Naive B cell (primary cell): ENCODE measurements around the gene TSSK1B. TPM values are rescaled to one million over a fixed set of nuclear protein-coding genes. Genes with fewer than 3 reads are reported as not detected.
"Not testable (repeated sequence)": the region's sequence is repeated elsewhere in the genome, so short reads cannot be mapped to it uniquely, and the experiment has no call there.

Experiments used
- ATAC-seq, 2 donors: fragments of 150-1000 bp; cut with Tn5 transposase; 2 replicates each; pipeline ENCODE4 v1.10.0; 2021; ENCODE audit warnings: low read depth in 2 of 2, mild to moderate bottlenecking in 2 of 2, moderate library complexity in 2 of 2
- DNase-seq: peaks from one replicate; pipeline ENCODE4 v3.0.0; 2022
- H3K27ac Mint-ChIP-seq, 6 donors: one replicate each; pipeline ENCODE4 v1.8.0; 2020 to 2022; ENCODE audit warnings: mild to moderate bottlenecking in 6 of 6, mixed read lengths in 6 of 6, moderate library complexity in 5 of 6, inconsistent platforms in 2 of 6
- H3K27me3 Mint-ChIP-seq, 3 donors: one replicate each; pipeline ENCODE4 v1.8.0; 2021 to 2022; ENCODE audit warnings: mixed read lengths in 3 of 3, mild to moderate bottlenecking in 1 of 3
- H3K36me3 Mint-ChIP-seq, 2 donors: one replicate each; pipeline ENCODE4 v1.8.0; 2020 to 2022; ENCODE audit warnings: mixed read lengths in 2 of 2, inconsistent platforms in 1 of 2, mild to moderate bottlenecking in 1 of 2
- H3K4me1 Mint-ChIP-seq, 3 donors: one replicate each; pipeline ENCODE4 v1.8.0; 2020 to 2022; ENCODE audit warnings: mixed read lengths in 3 of 3, inconsistent platforms in 1 of 3, mild to moderate bottlenecking in 1 of 3, moderate library complexity in 1 of 3
- H3K4me3 Mint-ChIP-seq, 8 donors: one replicate each; pipeline ENCODE4 v1.8.0; 2020 to 2022; ENCODE audit warnings: mild to moderate bottlenecking in 8 of 8, mixed read lengths in 8 of 8, moderate library complexity in 8 of 8, inconsistent platforms in 2 of 8
- H3K9me3 Mint-ChIP-seq, 7 donors: one replicate each; pipeline ENCODE4 v1.8.0; 2020 to 2022; ENCODE audit warnings: mixed read lengths in 7 of 7, mild to moderate bottlenecking in 5 of 7, inconsistent platforms in 2 of 7, moderate library complexity in 1 of 7
- polyA plus RNA-seq, 6 donors: library from polyadenylated mRNA; unstranded; fragments of 300-500 nt; fragmentation: Illumina TruSeq; gene quantifications; one replicate each; pipeline ENCODE4 v1.2.3, GENCODE V29; 2021; ENCODE audit warnings: low read depth in 6 of 6

TSSK1B gene
- polyA plus RNA-seq, 6 donors from 2014 or later: not detected

DNA sequence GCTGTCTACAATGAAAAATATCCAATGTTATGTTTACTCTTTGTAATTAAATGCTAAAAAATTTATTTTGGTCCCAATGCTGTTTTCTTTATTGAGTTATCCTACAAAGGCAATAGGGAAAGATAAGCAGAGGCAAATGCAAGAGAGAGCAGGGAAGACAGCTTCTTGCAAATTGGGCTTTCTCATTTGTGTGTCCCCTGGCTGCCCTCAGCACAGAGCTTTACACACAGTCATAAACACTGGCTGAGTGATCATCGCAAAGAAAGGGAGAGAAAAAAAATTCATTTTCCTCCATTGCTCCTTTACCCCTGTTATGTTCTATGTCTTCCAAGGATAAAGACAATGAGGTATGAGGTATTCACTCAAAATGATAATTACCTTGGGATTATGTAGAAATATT, 2.3 kb upstream of the TSSK1B start:
- no peak overlapping the region for H3K4me3 Mint-ChIP-seq
- H3K27me3 Mint-ChIP-seq: peaks cover 3 to 23% (median 8%) of the 10 kb centered on the region in 3 donors
- no peak for ATAC-seq
- no peaks in the 10 kb centered on the region for H3K36me3 Mint-ChIP-seq
- no peak for DNase-seq
- peaks cover 0 to 3% (median 0%) of the 10 kb centered on the region in 7 donors for H3K9me3 Mint-ChIP-seq
- H3K4me1 Mint-ChIP-seq: no peaks in the 10 kb centered on the region
- H3K27ac Mint-ChIP-seq: no peak overlapping the region

- Mint-ChIP-seq H3K4me3 (no peak overlapping the region), H3K27me3 (peaks cover under 1 to 12% (median 8%) of the 10 kb centered on the region in 3 donors), H3K4me1 (no peaks in the 10 kb centered on the region), H3K36me3 (no peaks in the 10 kb centered on the region), H3K9me3 (peaks cover 0 to 3% (median 0%) of the 10 kb centered on the region in 7 donors), H3K27ac (no peak overlapping the region)
- DNase-seq: no peak
- ATAC-seq: no peak
These were observed 786 bp upstream of the TSSK1B start for GRCh38 chr5:113435575-113435974.

DNA sequence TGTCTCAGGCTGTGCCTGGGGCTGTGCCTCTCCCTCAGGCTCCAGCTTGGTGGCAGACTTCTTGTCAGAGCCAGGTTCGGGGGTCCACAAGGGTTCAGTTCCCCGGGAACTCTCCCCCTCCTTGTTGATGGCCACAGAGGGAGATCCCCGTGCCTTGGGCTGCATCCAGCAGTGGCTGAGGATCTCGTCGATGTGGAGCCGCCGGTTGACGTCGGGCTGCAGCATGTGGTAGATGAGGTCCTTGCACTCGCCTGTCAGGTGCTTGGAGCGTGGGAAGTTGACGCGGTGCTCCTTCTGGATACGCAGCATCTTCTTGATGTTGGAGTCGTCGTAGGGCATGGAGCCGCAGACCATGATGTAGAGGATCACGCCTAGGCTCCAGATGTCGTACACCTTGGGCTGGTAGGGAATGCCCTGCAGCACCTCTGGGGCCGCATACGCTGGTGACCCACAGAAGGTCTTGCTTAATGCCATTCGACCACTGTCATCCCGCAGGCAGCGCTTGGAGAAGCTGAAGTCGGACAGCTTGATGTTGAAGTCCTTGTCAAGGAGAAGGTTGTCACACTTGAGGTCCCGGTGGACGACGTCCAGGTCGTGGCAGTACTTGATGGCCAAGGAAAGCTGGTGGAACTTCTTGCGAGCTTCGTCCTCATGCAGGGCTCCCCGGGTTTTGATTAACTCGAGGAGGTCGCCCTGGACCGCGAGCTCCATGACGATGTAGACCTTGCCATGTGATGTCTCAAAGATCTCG, 752 bp downstream of the TSSK1B start:
- H3K4me3 Mint-ChIP-seq: no peak overlapping the region
- no peak overlapping the region for H3K27ac Mint-ChIP-seq
- no peaks in the 10 kb centered on the region for H3K36me3 Mint-ChIP-seq
- ATAC-seq: no peak
- no peaks in the 10 kb centered on the region for H3K4me1 Mint-ChIP-seq
- no peak for DNase-seq
- peaks cover under 1 to 9% (median 8%) of the 10 kb centered on the region in 3 donors for H3K27me3 Mint-ChIP-seq
- peaks cover 0 to 3% (median 0%) of the 10 kb centered on the region in 7 donors for H3K9me3 Mint-ChIP-seq

GRCh38 chr5:113433071-113433470, 1.7 kb downstream of the TSSK1B start:
- Mint-ChIP-seq H3K4me3 (no peak overlapping the region), H3K4me1 (no peaks in the 10 kb centered on the region)

GRCh38 chr5:113427871-113428574, 6.8 kb downstream of the TSSK1B start:
- ATAC-seq (no peak), DNase-seq (no peak)
- Mint-ChIP-seq H3K27me3 (peaks cover 0 to 9% (median 8%) of the 10 kb centered on the region in 3 donors), H3K36me3 (no peaks in the 10 kb centered on the region), H3K9me3 (no peaks in the 10 kb centered on the region), H3K4me3 (no peak overlapping the region), H3K4me1 (no peaks in the 10 kb centered on the region), H3K27ac (no peak overlapping the region)

More at GRCh38 chr5:113433071-113433470, 1.7 kb downstream of the TSSK1B start:
- DNase-seq (no peak), ATAC-seq (no peak)
- Mint-ChIP-seq H3K27ac (no peak overlapping the region), H3K36me3 (no peaks in the 10 kb centered on the region), H3K9me3 (peaks cover 0 to 3% (median 0%) of the 10 kb centered on the region in 7 donors), H3K27me3 (peaks cover 3 to 8% (median 5%) of the 10 kb centered on the region in 3 donors)

DNA sequence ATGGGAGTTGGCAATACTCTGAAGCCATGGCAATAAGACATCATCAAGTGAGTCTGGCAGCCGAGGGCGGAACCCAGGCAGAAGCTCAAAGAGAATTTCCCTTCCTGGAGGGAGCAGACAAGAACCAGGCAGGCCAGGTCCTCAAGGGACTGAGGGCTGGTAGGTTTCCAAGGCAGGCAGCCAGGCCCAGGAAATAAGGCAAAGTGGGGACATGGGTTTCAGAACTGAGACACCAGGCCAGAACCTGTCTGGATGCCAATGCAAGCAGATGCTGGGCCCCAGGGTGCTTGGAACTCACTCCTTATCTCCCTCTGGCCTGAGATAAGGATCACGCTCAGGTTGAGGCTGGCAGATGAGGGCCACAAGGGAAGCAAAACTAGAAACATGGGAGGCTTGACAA, 8.9 kb downstream of the TSSK1B start:
- no peak for DNase-seq
- Mint-ChIP-seq H3K27ac (peak overlapping the region in 1 of 6 donors; percentile 18), H3K27me3 (peaks cover 9 to 23% (median 12%) of the 10 kb centered on the region in 3 donors)

DNA sequence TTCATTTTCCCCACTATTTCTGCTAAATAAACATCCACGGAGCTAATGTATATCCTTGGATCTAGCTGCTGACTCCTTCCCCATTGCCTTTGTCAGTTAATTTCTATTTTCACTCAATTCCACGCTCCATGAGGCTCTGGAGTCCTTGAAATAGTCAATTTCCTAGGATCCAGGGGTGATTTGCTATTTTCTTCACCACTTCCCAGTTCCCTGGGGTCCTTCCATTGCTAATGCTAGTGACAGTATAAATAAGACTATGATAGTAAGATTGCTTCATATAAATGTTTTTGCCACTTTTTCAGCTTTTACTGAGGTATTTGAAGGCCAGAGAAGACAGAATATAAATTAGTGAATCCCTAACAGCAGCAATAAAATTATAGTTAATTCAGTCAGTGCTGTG, 13.1 kb downstream of the TSSK1B start:
- Mint-ChIP-seq H3K4me1 (no peaks in the 10 kb centered on the region), H3K27me3 (peaks cover 6 to 23% (median 12%) of the 10 kb centered on the region in 3 donors), H3K9me3 (peaks cover 0 to 2% (median 0%) of the 10 kb centered on the region in 7 donors), H3K27ac (no peak overlapping the region), H3K4me3 (no peak overlapping the region), H3K36me3 (no peaks in the 10 kb centered on the region)
- DNase-seq: no peak
- no peak for ATAC-seq

More for the DNA sequence above, 8.9 kb downstream of the TSSK1B start:
- no peaks in the 10 kb centered on the region for H3K36me3 Mint-ChIP-seq
- no peaks in the 10 kb centered on the region for H3K4me1 Mint-ChIP-seq
- H3K4me3 Mint-ChIP-seq: no peak overlapping the region
- no peak for ATAC-seq
- H3K9me3 Mint-ChIP-seq: no peaks in the 10 kb centered on the region

GRCh38 chr5:113405530-113405929, 29.3 kb downstream of the TSSK1B start:
- Mint-ChIP-seq H3K36me3 (no peaks in the 10 kb centered on the region), H3K27me3 (peaks cover 6 to 14% (median 8%) of the 10 kb centered on the region in 3 donors), H3K9me3 (peaks cover 0 to 1% (median 0%) of the 10 kb centered on the region in 7 donors), H3K27ac (no peak overlapping the region), H3K4me3 (no peak overlapping the region), H3K4me1 (no peaks in the 10 kb centered on the region)
- DNase-seq (no peak), ATAC-seq (no peak)

GRCh38 chr5:113404269-113404668, 30.5 kb downstream of the TSSK1B start:
- Mint-ChIP-seq H3K4me3 (no peak overlapping the region), H3K27me3 (peaks cover 6 to 14% (median 8%) of the 10 kb centered on the region in 3 donors), H3K27ac (no peak overlapping the region), H3K36me3 (no peaks in the 10 kb centered on the region), H3K4me1 (no peaks in the 10 kb centered on the region), H3K9me3 (no peaks in the 10 kb centered on the region)
- ATAC-seq (no peak), DNase-seq (no peak)

- H3K27me3 Mint-ChIP-seq: peaks cover 14 to 23% (median 20%) of the 10 kb centered on the region in 3 donors
- H3K9me3 Mint-ChIP-seq, ATAC-seq, H3K4me1 Mint-ChIP-seq, H3K4me3 Mint-ChIP-seq, DNase-seq, H3K36me3 Mint-ChIP-seq, H3K27ac Mint-ChIP-seq: not testable (repeated sequence)
These were observed 36.8 kb downstream of the TSSK1B start for GRCh38 chr5:113397986-113398385.

- Mint-ChIP-seq H3K27ac (no peak overlapping the region), H3K9me3 (no peaks in the 10 kb centered on the region), H3K27me3 (peaks cover 19 to 23% (median 19%) of the 10 kb centered on the region in 3 donors), H3K4me1 (no peaks in the 10 kb centered on the region), H3K36me3 (no peaks in the 10 kb centered on the region), H3K4me3 (no peak overlapping the region)
- DNase-seq (no peak), ATAC-seq (no peak)
These were observed 37.7 kb downstream of the TSSK1B start for GRCh38 chr5:113397046-113397445.

- no peaks in the 10 kb centered on the region for H3K36me3 Mint-ChIP-seq
- ATAC-seq (no peak), DNase-seq (no peak)
- H3K27me3 Mint-ChIP-seq: peaks cover 20 to 34% (median 31%) of the 10 kb centered on the region in 3 donors
- H3K4me3 Mint-ChIP-seq: no peak overlapping the region
- H3K4me1 Mint-ChIP-seq: no peaks in the 10 kb centered on the region
- H3K27ac Mint-ChIP-seq: peak overlapping the region in 1 of 6 donors; percentile 8
- peaks cover 0 to under 1% (median 0%) of the 10 kb centered on the region in 7 donors for H3K9me3 Mint-ChIP-seq
These were observed 40.1 kb downstream of the TSSK1B start for GRCh38 chr5:113394658-113395057.

DNA sequence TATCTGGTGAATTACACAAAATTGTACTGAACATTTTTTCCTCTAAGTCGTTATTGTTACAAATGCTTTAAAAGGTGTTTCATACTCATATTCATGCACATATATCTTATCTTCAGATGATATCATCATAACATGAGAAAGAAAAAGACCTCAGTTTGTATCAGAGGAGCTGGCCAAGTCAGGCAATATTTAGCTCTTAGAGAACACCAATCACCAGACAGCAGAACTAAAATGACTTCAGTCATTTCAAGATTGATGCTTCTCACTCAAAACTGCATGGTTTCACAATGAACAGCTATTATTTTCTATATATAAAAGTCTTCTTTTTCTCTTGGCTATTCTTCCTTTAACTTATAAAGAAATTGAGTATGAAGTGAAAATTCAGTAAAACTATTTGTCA, 44.6 kb downstream of the TSSK1B start:
- peaks cover 0 to 3% (median 0%) of the 10 kb centered on the region in 7 donors for H3K9me3 Mint-ChIP-seq
- no peaks in the 10 kb centered on the region for H3K36me3 Mint-ChIP-seq
- DNase-seq (no peak), ATAC-seq (no peak)
- no peak overlapping the region for H3K4me3 Mint-ChIP-seq
- H3K27ac Mint-ChIP-seq: no peak overlapping the region
- peaks cover 40 to 64% (median 49%) of the 10 kb centered on the region in 3 donors for H3K27me3 Mint-ChIP-seq
- H3K4me1 Mint-ChIP-seq: no peaks in the 10 kb centered on the region

GRCh38 chr5:113389116-113389515, 45.7 kb downstream of the TSSK1B start:
- H3K4me3 Mint-ChIP-seq: no peak overlapping the region
- H3K27me3 Mint-ChIP-seq: peaks cover 40 to 60% (median 44%) of the 10 kb centered on the region in 3 donors
- ATAC-seq (no peak), DNase-seq (no peak)
- no peaks in the 10 kb centered on the region for H3K4me1 Mint-ChIP-seq
- peaks cover 0 to 3% (median 0%) of the 10 kb centered on the region in 7 donors for H3K9me3 Mint-ChIP-seq
- no peak overlapping the region for H3K27ac Mint-ChIP-seq
- no peaks in the 10 kb centered on the region for H3K36me3 Mint-ChIP-seq
